GM18517 (cell line): ENCODE results near the gene SLC24A1.
A peak's percentile ranks its signal among the peaks of the same experiment; 100 is the strongest.

Experiments used
- ATAC-seq: cut with Tn5 transposase; IDR thresholded peaks from one replicate; pipeline ENCODE4 v1.9.1; 2021; ENCODE audit warnings: mild to moderate bottlenecking, moderate library complexity; ENCODE audit not compliant: unreplicated experiment

The SLC24A1 gene

GRCh38 chr15:65621638-65622037 lies at the start of gene SLC24A1:
TSS of gene SLC24A1 (plus strand) at chr15:65621938. CDS start at chr15:65624081, 2,143 bp downstream.
- ATAC-seq: no peak

- no peak for ATAC-seq
These were observed 49.8 kb upstream of the SLC24A1 start for GRCh38 chr15:65571971-65572370.

- ATAC-seq: no peak
These were observed 45.1 kb upstream of the SLC24A1 start for GRCh38 chr15:65576664-65577063.

- no peak for ATAC-seq
These were observed 44.4 kb upstream of the SLC24A1 start for GRCh38 chr15:65577129-65577996.

- no peak for ATAC-seq
These were observed 42.6 kb upstream of the SLC24A1 start for GRCh38 chr15:65578904-65579728.

GRCh38 chr15:65579762-65580161 lies 42.0 kb upstream of the SLC24A1 start:
- ATAC-seq: no peak

- no peak for ATAC-seq
These were observed 41.5 kb upstream of the SLC24A1 start for GRCh38 chr15:65580287-65580686.

GRCh38 chr15:65583701-65584100 lies 38.0 kb upstream of the SLC24A1 start:
- ATAC-seq: no peak

- ATAC-seq: no peak
These were observed 37.5 kb upstream of the SLC24A1 start for GRCh38 chr15:65584241-65584640.

- ATAC-seq: no peak
These were observed 34.6 kb upstream of the SLC24A1 start for GRCh38 chr15:65587094-65587493.

GRCh38 chr15:65595960-65596359 lies 25.8 kb upstream of the SLC24A1 start:
- ATAC-seq: no peak

- no peak for ATAC-seq
These were observed 23.3 kb upstream of the SLC24A1 start for GRCh38 chr15:65598468-65598867.

- no peak for ATAC-seq
These were observed 22.1 kb upstream of the SLC24A1 start for GRCh38 chr15:65599677-65600076.

- no peak for ATAC-seq
These were observed 18.6 kb upstream of the SLC24A1 start for GRCh38 chr15:65603134-65603533.

- ATAC-seq: no peak
These were observed 18.2 kb upstream of the SLC24A1 start for GRCh38 chr15:65603559-65603958.

GRCh38 chr15:65610871-65611718 lies 10.6 kb upstream of the SLC24A1 start, which contains the start of gene INTS14:
TSS of gene INTS14 (minus strand) at chr15:65611131. CDS start at chr15:65607380, 3,751 bp downstream.
- ATAC-seq: peak; percentile 94

- ATAC-seq: no peak
These were observed 9.7 kb upstream of the SLC24A1 start for GRCh38 chr15:65611888-65612615.

- ATAC-seq: no peak
These were observed 9.2 kb upstream of the SLC24A1 start for GRCh38 chr15:65612616-65612946.

- no peak for ATAC-seq
These were observed 8.6 kb upstream of the SLC24A1 start for GRCh38 chr15:65612949-65613744.
